ENCODE results near the gene STING1.

The STING1 gene

DNA sequence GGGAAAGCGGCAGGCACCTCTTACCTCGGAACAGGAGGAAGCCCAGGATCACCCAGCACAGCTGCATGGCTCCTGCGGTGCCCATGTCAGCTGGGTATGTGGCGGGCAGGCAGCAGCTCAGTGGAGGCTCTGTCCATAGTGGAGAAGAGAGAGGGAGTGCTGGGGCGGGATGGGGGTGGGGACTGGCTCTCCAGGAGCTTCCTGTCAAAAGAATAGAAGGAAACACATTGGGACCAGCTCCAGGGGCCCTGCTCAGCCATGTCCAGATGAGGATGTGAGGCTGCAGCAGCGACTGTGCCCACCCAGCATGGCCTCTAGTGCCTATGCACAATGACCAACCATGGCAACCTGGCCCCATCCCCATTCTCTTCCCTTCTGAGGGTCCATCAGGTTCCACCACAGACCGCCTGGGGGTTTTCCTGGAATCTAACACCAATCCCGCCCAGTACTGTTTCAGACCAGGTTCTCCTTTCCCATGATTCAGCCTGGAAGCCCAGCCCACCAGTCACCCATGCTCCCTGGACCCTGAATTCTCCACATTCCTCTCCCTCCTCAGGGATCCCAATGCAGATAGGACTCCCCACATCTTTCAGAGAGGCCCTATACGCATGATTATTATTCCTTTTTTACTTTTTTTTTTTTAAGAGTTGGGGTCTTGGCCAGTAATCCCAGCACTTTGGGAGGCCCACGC, 19.8 kb downstream of the STING1 start, which contains the start of gene ECSCR:
Gene ECSCR (minus strand): TSS at position 158 of the 691 bp plus-strand sequence. CDS start 73 bp downstream, at position 85.
- Histone ChIP-seq H3K9me3 (ENCODE audit: insufficient read depth, low read length) (no peaks in the 10 kb centered on the region), H3F3A (ENCODE audit: insufficient read depth) (no peaks in the 10 kb centered on the region), H3K4me2 (ENCODE audit: low read depth, low read length, poor library complexity, severe bottlenecking) (no peak within 1 kb of the TSS), H3K9me2 (replicated peaks; ENCODE audit: insufficient read depth, low read length) (no peaks in the 10 kb centered on the region), H3K36me3 (ENCODE audit: low read length) (no peaks in the 10 kb centered on the region), H3K4me3 (ENCODE audit: insufficient read depth, low read length, poor library complexity, severe bottlenecking) (no peak within 1 kb of the TSS), H3K9ac (ENCODE audit: low read length) (no peak within 1 kb of the TSS), H3K79me2 (ENCODE audit: insufficient read depth, low read length) (no peaks in the 10 kb centered on the region), H3K27ac (ENCODE audit: low read depth, low read length) (no peak within 1 kb of the TSS), H3K27me3 (ENCODE audit: low read length) (no peaks in the 10 kb centered on the region), H4K20me1 (ENCODE audit: low read depth, low read length) (no peaks in the 10 kb centered on the region), H2AFZ (ENCODE audit: low read depth, low read length, severe bottlenecking) (no peak within 1 kb of the TSS)
- no peak for TF ChIP-seq EZH2phosphoT487 (conservative IDR thresholded peaks at IDR 0.05; ENCODE audit: low read length)

- H3K4me3 ChIP-seq (ENCODE audit: insufficient read depth, low read length, poor library complexity, severe bottlenecking) = no peak overlapping the region
- H4K20me1 ChIP-seq (ENCODE audit: low read depth, low read length) = no peaks in the 10 kb centered on the region
- no peaks in the 10 kb centered on the region for H3K9me3 ChIP-seq (ENCODE audit: insufficient read depth, low read length)
- no peaks in the 10 kb centered on the region for H3K36me3 ChIP-seq (ENCODE audit: low read length)
- H3K4me2 ChIP-seq (ENCODE audit: low read depth, low read length, poor library complexity, severe bottlenecking) = no peak overlapping the region
- no peaks in the 10 kb centered on the region for H3K9me2 ChIP-seq (replicated peaks; ENCODE audit: insufficient read depth, low read length)
- H2AFZ ChIP-seq (ENCODE audit: low read depth, low read length, severe bottlenecking) = no peak overlapping the region
- no peak overlapping the region for H3K9ac ChIP-seq (ENCODE audit: low read length)
- TF ChIP-seq, protein P1, sequence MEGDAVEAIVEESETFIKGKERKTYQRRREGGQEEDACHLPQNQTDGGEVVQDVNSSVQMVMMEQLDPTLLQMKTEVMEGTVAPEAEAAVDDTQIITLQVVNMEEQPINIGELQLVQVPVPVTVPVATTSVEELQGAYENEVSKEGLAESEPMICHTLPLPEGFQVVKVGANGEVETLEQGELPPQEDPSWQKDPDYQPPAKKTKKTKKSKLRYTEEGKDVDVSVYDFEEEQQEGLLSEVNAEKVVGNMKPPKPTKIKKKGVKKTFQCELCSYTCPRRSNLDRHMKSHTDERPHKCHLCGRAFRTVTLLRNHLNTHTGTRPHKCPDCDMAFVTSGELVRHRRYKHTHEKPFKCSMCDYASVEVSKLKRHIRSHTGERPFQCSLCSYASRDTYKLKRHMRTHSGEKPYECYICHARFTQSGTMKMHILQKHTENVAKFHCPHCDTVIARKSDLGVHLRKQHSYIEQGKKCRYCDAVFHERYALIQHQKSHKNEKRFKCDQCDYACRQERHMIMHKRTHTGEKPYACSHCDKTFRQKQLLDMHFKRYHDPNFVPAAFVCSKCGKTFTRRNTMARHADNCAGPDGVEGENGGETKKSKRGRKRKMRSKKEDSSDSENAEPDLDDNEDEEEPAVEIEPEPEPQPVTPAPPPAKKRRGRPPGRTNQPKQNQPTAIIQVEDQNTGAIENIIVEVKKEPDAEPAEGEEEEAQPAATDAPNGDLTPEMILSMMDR (IDR thresholded peaks at IDR 0.05; ENCODE audit: insufficient read depth, low read length, poor library complexity, severe bottlenecking) = no peak
- TF ChIP-seq EZH2phosphoT487 (conservative IDR thresholded peaks at IDR 0.05; ENCODE audit: low read length) = no peak
- no peak overlapping the region for H3K27ac ChIP-seq (ENCODE audit: low read depth, low read length)
- H3F3A ChIP-seq (ENCODE audit: insufficient read depth) = no peaks in the 10 kb centered on the region
- H3K27me3 ChIP-seq (ENCODE audit: low read length) = no peaks in the 10 kb centered on the region
- H3K79me2 ChIP-seq (ENCODE audit: insufficient read depth, low read length) = no peaks in the 10 kb centered on the region
Measured at GRCh38 chr5:139461698-139462097, 20.9 kb downstream of the STING1 start.

DNA sequence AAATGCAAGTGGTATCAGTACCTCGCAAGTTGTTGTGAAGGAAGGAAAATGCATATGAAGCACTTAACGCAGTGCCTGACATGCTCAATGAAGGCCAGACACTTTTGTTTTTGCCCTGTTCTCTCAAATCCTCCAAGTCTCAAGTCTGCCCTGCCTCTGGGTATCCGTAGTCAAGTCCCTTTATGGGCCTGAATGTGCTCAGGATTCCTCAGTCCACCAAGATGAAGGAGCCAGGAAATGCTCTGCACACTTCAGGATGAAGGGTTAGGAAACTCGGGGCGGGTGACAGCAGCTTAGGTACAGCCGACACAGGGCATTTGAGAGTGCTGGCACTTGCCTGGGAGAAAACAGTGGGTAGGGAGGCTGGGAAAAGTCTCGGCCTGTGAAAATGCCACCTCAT, 21.4 kb downstream of the STING1 start:
- H3K79me2 ChIP-seq (ENCODE audit: insufficient read depth, low read length) = no peaks in the 10 kb centered on the region
- no peaks in the 10 kb centered on the region for H4K20me1 ChIP-seq (ENCODE audit: low read depth, low read length)
- H3K27me3 ChIP-seq (ENCODE audit: low read length) = no peaks in the 10 kb centered on the region
- H3K9me3 ChIP-seq (ENCODE audit: insufficient read depth, low read length) = no peaks in the 10 kb centered on the region
- no peak overlapping the region for H2AFZ ChIP-seq (ENCODE audit: low read depth, low read length, severe bottlenecking)
- H3K9ac ChIP-seq (ENCODE audit: low read length) = no peak overlapping the region
- no peaks in the 10 kb centered on the region for H3F3A ChIP-seq (ENCODE audit: insufficient read depth)
- H3K4me3 ChIP-seq (ENCODE audit: insufficient read depth, low read length, poor library complexity, severe bottlenecking) = no peak overlapping the region
- H3K27ac ChIP-seq (ENCODE audit: low read depth, low read length) = no peak overlapping the region
- H3K36me3 ChIP-seq (ENCODE audit: low read length) = no peaks in the 10 kb centered on the region
- H3K4me2 ChIP-seq (ENCODE audit: low read depth, low read length, poor library complexity, severe bottlenecking) = no peak overlapping the region
- H3K9me2 ChIP-seq (replicated peaks; ENCODE audit: insufficient read depth, low read length) = no peaks in the 10 kb centered on the region
- TF ChIP-seq, protein P1 (IDR thresholded peaks at IDR 0.05; ENCODE audit: insufficient read depth, low read length, poor library complexity, severe bottlenecking) = no peak
- TF ChIP-seq EZH2phosphoT487 (conservative IDR thresholded peaks at IDR 0.05; ENCODE audit: low read length) = no peak

GRCh38 chr5:139460455-139460854, 22.1 kb downstream of the STING1 start:
- Histone ChIP-seq H3K9ac (ENCODE audit: low read length) (no peak overlapping the region), H3K27me3 (ENCODE audit: low read length) (no peaks in the 10 kb centered on the region), H3F3A (ENCODE audit: insufficient read depth) (no peaks in the 10 kb centered on the region), H3K79me2 (ENCODE audit: insufficient read depth, low read length) (no peaks in the 10 kb centered on the region), H3K4me3 (ENCODE audit: insufficient read depth, low read length, poor library complexity, severe bottlenecking) (no peak overlapping the region), H2AFZ (ENCODE audit: low read depth, low read length, severe bottlenecking) (no peak overlapping the region), H3K9me2 (replicated peaks; ENCODE audit: insufficient read depth, low read length) (no peaks in the 10 kb centered on the region), H3K9me3 (ENCODE audit: insufficient read depth, low read length) (no peaks in the 10 kb centered on the region), H4K20me1 (ENCODE audit: low read depth, low read length) (no peaks in the 10 kb centered on the region), H3K4me2 (ENCODE audit: low read depth, low read length, poor library complexity, severe bottlenecking) (no peak overlapping the region), H3K36me3 (ENCODE audit: low read length) (no peaks in the 10 kb centered on the region), H3K27ac (ENCODE audit: low read depth, low read length) (no peak overlapping the region)
- TF ChIP-seq, protein P1 (IDR thresholded peaks at IDR 0.05; ENCODE audit: insufficient read depth, low read length, poor library complexity, severe bottlenecking) = no peak
- no peak for TF ChIP-seq EZH2phosphoT487 (conservative IDR thresholded peaks at IDR 0.05; ENCODE audit: low read length)
